A549 (cell line): ENCODE results near the gene ANKS1B.

Source experiments
- CEBPB ChIP-seq, 2 experiments: fragments of >200 bp in 1 of 2; sonication (Bioruptor Twin) in 1 of 2; formaldehyde crosslinking in 1 of 2; IDR thresholded peaks; 2 replicates each; pipeline ENCODE4 v1.6.1; 2012 to 2016
- CTCF ChIP-seq: fragments of >200 bp; sonication (Bioruptor Twin); formaldehyde crosslinking; IDR thresholded peaks from 3 replicates; pipeline ENCODE4 v1.5.1; 2016
- POLR2A ChIP-seq: IDR thresholded peaks from 2 replicates; pipeline ENCODE4 v1.6.1; 2012; ENCODE audit warnings: mild to moderate bottlenecking, low read length

- no peak for TF ChIP-seq CEBPB (IDR thresholded peaks at IDR 0.05)
- TF ChIP-seq CTCF = no peak
- TF ChIP-seq POLR2A = no peak
Observed at GRCh38 chr12:99439399-99439798, 545.3 kb downstream of the ANKS1B start.
